Measurements from ENCODE around the gene TIAL1. TPM values are rescaled to one million over a fixed set of nuclear protein-coding genes. Genes with fewer than 3 reads are reported as not detected.
A peak's percentile ranks its signal among the peaks of the same experiment; 100 is the strongest.

Gene TIAL1
- total and polyA plus RNA-seq, 10 of the 15 experiments (the other 5 are each of a cell fraction or from before 2014, with no cell fraction given), result 26.0 to 159 (median 62.8) TPM

GRCh38 chr10:119541046-119541445 lies 55.7 kb downstream of the TIAL1 start:
- ChIA-PET POLR2A (interaction anchor here (0.8 to 4.0 kb wide), 6 partner anchors 9 to 232 kb away, joined by 3 to 24 read pairs (median 4); no protein-coding TSS in a partner anchor), RAD21 (ENCODE audit: unreplicated experiment) (interaction anchor here (0.6 to 5.3 kb wide), 12 partner anchors 9 to 432 kb away, joined by 3 to 55 read pairs (median 4); partner anchors contain the start of genes BAG3 and GRK5), SMC1A (ENCODE audit: uncharacterized antibody, unreplicated experiment) (interaction anchor here (1.0 to 6.4 kb wide), 13 partner anchors 10 to 342 kb away, joined by 3 to 62 read pairs (median 4); no protein-coding TSS in a partner anchor), CTCF (interaction anchor here (0.6 to 5.1 kb wide), 10 partner anchors 11 to 342 kb away, joined by 3 to 45 read pairs (median 4); no protein-coding TSS in a partner anchor)
- DNase-seq (ENCODE audit: low read depth, low spot score) (no peak), FAIRE-seq (no peak), ATAC-seq (peak; percentile 4)
- Histone ChIP-seq H3K4me1 (ENCODE audit: control insufficient read depth, insufficient read depth, low read length) (peaks cover 29% of the 10 kb centered on the region), H3K4me3 (peak overlapping the region; percentile 84), H3K27ac (ENCODE audit: control insufficient read depth, insufficient read depth) (peak overlapping the region; percentile 29), H3K27me3 (replicated peaks in 1 of 2; ENCODE audit: control insufficient read depth in 2 of 2, insufficient read depth in 2 of 2, low read length in 1 of 2) (no peaks in the 10 kb centered on the region), H3K9ac (ENCODE audit: control insufficient read depth, insufficient read depth, low read length) (peak overlapping the region; percentile 55), H3K36me3 (ENCODE audit: control insufficient read depth in 2 of 2, insufficient read depth in 2 of 2, low read length in 1 of 2) (no peaks in the 10 kb centered on the region), H4K20me1 (ENCODE audit: control insufficient read depth, insufficient read depth) (peaks cover 3% of the 10 kb centered on the region; the same call in 1 of the 2 replicates), H3K4me2 (ENCODE audit: control insufficient read depth, insufficient read depth) (peak overlapping the region; percentile 92), H2AFZ (ENCODE audit: control insufficient read depth, low read depth, low read length) (no peak overlapping the region), H3K79me2 (ENCODE audit: control insufficient read depth, insufficient read depth, low read length) (peaks cover 59% of the 10 kb centered on the region), H3K9me3 (replicated peaks; ENCODE audit: control insufficient read depth, insufficient read depth, low read length) (no peaks in the 10 kb centered on the region)
- no TSS peak for BruUV-seq (replicated peaks)
- in situ Hi-C loops (cut with MboI) (no loop called here), intact Hi-C loops (cut with micrococcal nuclease; ENCODE audit: unreplicated experiment) (loop anchor here (1.0 to 5.0 kb wide), 4 partner anchors 24 to 334 kb away; partner anchors contain the start of gene GRK5)
- TF ChIP-seq SIN3A (IDR thresholded peaks at IDR 0.05; ENCODE audit: low read depth, low read length), result 0 out of 2 replicates have a peak, but pooled peaks have one; percentile 4
- TF ChIP-seq JUNB (IDR thresholded peaks at IDR 0.05), result no peak
- TF ChIP-seq, protein P1, sequence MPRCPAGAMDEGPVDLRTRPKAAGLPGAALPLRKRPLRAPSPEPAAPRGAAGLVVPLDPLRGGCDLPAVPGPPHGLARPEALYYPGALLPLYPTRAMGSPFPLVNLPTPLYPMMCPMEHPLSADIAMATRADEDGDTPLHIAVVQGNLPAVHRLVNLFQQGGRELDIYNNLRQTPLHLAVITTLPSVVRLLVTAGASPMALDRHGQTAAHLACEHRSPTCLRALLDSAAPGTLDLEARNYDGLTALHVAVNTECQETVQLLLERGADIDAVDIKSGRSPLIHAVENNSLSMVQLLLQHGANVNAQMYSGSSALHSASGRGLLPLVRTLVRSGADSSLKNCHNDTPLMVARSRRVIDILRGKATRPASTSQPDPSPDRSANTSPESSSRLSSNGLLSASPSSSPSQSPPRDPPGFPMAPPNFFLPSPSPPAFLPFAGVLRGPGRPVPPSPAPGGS (IDR thresholded peaks at IDR 0.05; ENCODE audit: borderline replicate concordance, insufficient read depth, low read depth, low read length, poor library complexity, severe bottlenecking), result no peak
- no peak for TF ChIP-seq HDGF (IDR thresholded peaks at IDR 0.05)
- TF ChIP-seq, protein P2, sequence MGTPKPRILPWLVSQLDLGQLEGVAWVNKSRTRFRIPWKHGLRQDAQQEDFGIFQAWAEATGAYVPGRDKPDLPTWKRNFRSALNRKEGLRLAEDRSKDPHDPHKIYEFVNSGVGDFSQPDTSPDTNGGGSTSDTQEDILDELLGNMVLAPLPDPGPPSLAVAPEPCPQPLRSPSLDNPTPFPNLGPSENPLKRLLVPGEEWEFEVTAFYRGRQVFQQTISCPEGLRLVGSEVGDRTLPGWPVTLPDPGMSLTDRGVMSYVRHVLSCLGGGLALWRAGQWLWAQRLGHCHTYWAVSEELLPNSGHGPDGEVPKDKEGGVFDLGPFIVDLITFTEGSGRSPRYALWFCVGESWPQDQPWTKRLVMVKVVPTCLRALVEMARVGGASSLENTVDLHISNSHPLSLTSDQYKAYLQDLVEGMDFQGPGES (IDR thresholded peaks at IDR 0.05), result no peak
- TF ChIP-seq MYC (IDR thresholded peaks at IDR 0.05; ENCODE audit: insufficient read depth, insufficient read length, insufficient replicate concordance, low read length, severe bottlenecking), result no peak
- TF ChIP-seq MEF2B (IDR thresholded peaks at IDR 0.05; ENCODE audit: partially characterized antibody, poor library complexity, severe bottlenecking), result peak; percentile 65
- TF ChIP-seq SMARCA5 (IDR thresholded peaks at IDR 0.05), result no peak
- no peak for TF ChIP-seq SMAD5 (IDR thresholded peaks at IDR 0.05; ENCODE audit: low read depth)
- TF ChIP-seq, protein P3, sequence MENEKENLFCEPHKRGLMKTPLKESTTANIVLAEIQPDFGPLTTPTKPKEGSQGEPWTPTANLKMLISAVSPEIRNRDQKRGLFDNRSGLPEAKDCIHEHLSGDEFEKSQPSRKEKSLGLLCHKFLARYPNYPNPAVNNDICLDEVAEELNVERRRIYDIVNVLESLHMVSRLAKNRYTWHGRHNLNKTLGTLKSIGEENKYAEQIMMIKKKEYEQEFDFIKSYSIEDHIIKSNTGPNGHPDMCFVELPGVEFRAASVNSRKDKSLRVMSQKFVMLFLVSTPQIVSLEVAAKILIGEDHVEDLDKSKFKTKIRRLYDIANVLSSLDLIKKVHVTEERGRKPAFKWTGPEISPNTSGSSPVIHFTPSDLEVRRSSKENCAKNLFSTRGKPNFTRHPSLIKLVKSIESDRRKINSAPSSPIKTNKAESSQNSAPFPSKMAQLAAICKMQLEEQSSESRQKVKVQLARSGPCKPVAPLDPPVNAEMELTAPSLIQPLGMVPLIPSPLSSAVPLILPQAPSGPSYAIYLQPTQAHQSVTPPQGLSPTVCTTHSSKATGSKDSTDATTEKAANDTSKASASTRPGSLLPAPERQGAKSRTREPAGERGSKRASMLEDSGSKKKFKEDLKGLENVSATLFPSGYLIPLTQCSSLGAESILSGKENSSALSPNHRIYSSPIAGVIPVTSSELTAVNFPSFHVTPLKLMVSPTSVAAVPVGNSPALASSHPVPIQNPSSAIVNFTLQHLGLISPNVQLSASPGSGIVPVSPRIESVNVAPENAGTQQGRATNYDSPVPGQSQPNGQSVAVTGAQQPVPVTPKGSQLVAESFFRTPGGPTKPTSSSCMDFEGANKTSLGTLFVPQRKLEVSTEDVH (IDR thresholded peaks at IDR 0.05; ENCODE audit: low read depth, partially characterized antibody), result no peak
- 23% methylated on average over 6 of the region's 6 CpGs for WGBS (ENCODE audit: insufficient coverage, insufficient replicate concordance, low lambda C conversion rate, missing lambda C conversion rate)
